HG03354 (cell line): ENCODE measurements around the gene NUDT4.
A peak's percentile ranks its signal among the peaks of the same experiment; 100 is the strongest.

Experiments used
- ATAC-seq: cut with Tn5 transposase; IDR thresholded peaks from one replicate; pipeline ENCODE4 v1.9.1; 2021; ENCODE audit warnings: mild to moderate bottlenecking; ENCODE audit not compliant: unreplicated experiment, poor library complexity, severe bottlenecking

The NUDT4 gene

DNA sequence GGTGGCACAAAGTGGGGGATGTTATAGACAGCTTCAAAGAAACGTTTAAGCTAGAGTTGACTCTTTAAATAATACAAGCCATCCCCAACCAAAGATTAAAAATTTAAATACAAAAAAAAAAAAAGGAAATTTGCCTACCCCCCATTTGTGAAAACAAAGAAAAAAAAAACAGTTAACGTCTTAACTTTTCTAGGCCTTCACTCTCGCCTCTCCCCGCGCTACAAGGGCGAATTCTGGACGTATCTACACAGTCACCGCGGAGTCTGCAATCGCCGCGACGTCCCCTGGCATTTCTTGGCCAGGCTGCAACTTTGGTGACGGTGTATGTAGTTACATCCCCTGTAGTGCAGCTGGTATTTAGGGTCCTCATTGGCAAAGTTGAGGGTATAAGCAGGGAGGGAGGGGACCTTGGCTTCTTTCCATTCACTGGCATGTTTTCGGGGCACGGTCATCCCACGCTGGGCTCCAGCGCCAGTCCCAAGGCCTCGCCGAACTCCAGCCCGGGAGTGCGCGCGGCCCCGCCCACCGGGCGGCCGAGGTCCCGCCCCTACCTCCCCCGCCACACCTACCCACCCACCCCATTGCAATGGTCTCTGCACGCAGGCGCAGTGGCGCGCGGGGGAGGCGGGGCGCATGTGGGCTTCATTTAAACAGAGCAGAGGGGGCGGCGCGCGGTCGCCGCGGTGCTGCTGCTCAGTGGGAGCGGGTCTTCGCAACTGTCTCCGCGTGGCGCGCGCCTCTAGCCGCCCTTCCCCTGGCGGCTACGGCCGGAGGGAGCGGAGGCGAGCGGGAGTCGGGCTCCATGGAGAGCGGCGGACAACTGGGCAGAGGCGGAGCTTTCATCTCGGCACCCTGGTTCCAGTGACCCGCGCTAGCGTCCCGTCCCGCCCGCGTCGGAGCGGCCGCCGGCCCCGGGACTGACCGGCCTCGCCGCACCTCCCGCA lies at the start of gene NUDT4:
Gene NUDT4, plus strand, starts transcription at position 674 of the 944 bp plus-strand sequence. CDS start 398 bp downstream, outside the sequence.
- peak; percentile 79 for ATAC-seq

DNA sequence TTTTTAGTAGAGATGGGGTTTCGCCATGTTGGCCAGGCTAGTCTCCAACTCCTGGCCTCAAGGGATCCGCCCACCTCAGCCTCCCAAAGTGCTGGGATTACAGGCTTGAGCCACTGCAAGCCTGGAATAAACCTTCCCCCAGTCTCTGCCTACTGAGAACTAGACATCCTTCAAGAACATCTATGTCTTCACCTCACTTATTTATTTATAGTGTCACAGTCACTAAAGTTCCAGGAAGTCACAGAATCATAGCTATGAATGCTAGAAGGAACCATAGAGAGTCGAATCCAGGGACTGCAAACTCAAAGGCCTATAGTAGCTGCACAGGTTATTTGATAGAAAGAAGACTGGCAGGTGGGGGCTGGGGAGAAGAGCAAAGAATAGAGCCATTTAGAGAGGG lies 44.7 kb upstream of the NUDT4 start:
- ATAC-seq, result no peak

DNA sequence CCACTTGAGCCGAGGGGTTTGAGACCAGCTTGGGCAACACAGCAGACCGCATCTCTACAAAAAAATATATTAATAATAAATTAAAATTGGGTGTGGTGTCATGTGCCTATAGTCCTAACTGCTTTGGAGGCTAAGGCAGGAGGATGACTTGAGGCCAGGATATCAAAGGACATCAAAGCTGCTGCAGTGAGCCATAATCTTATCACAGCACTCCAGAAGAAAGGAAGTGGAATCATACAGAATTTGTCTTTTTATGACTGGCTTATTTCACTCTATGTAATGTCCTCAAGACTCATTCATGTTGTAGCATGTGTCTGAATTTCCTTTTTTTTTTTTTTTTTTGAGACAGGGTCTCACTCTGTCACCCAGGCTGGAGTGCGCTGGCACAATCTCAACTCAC lies 43.9 kb upstream of the NUDT4 start:
- ATAC-seq, result no peak

DNA sequence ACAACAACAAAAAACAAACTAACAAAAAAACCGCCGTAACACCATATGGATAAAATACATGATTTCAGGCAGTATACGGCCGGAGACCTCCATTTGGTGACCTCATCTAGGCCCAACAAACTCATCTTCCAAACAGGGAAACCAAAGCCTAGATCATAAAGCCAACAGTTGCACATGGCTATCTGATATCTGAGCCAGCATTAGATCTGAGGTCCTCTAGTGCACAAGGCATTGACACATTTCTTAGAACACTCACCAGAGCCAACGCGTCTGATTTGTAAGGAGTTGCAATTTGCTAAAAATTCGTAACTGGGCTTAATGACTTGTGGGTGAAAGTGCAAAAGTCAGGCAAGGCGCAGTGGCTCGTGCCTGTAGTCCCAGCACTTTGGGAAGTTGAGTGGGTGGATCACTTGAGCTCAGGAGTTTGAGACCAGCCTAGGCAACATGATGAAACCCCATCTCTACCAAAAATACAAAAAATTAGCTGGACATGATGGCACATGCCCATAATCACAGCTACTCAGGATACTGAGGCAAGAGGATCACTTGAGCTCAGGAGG lies 42.0 kb upstream of the NUDT4 start:
- no peak for ATAC-seq

DNA sequence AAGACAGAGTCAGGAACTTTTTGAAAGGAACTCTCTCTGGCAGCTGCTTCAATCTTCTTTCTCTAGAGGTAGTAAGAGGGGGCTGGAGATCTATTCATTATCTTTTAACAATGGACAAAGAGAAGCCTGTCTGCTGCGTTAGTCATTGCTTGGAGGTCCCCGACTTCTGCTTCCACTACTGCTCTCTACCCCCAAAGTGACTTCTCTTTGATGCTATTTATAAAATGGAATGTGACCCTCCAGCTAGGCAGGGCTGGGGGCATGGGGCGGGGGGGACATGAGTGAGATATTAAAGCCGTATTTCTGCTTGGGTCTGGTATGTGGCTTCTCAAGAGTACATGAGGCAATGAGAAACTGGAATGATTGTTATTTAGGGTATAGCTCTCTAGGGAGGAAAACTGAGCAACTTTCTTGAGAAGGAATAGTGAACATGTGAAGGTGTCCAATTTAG lies 41.4 kb upstream of the NUDT4 start:
- ATAC-seq, result no peak

DNA sequence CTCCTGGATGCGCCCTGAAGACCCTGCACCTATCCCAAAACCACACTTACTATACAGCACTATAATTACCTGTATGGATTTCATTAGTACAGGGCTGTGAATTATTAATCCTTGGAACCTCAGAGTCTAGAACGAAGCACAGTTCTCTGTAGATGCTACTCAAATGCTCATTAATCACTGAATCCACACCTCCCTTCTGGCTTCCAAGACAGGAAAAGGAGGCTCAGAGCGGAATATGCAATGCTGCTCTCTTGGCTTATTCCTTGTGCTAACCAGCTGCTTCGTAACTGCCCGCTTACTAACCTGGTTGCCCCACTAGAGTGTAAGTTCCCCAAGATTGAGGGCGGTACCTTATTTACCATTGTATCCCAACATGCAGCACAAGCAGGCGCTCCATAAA lies 39.1 kb upstream of the NUDT4 start:
- ATAC-seq, result no peak

DNA sequence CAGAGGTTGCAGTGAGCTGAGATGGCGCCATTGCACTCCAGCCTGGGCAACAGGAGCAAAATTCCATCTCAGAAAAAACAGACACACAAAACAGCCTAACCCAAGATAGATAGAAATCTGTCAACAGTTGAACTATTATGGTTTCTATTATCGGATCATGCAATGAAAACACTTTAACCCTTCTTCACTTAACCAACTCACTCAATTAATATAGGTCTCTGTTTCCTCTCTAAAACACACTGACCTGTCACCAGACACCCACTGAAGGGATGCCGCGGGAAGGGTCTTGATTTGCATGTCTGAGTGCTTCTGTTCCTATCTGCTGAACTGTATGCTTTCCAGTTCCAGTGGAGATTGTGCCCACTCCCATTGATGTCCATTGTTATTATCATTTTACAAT lies 38.0 kb upstream of the NUDT4 start:
- ATAC-seq, result no peak

DNA sequence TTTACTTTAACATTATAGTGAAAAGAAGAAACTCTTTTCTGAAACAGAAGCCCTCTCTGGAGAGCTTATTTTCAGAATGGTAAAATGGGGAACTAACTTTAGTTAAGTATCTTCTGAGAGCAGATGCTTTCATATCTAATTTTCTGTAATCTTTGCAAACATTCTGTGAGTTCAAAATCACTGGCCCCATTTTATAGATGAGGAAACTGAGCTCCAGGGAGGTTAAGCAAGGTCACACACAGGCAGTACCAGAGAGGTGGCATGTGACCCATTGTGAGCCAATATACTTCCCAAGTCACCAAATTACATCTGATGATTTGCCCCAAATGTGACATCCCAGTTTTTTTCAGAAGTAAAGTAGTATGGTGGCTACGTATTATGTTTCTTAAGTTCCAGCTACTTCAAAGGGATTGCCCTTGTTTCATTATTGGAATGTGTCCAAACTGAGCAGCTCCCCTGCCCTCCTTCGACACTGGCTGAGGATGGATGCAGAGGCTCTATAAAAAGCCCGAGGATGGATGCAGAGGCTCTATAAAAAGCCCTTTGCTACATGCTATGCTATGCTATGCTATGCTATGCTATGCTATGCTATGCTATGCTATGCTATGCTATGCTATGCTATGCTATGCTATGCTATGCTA lies 36.2 kb upstream of the NUDT4 start:
- ATAC-seq, result no peak

DNA sequence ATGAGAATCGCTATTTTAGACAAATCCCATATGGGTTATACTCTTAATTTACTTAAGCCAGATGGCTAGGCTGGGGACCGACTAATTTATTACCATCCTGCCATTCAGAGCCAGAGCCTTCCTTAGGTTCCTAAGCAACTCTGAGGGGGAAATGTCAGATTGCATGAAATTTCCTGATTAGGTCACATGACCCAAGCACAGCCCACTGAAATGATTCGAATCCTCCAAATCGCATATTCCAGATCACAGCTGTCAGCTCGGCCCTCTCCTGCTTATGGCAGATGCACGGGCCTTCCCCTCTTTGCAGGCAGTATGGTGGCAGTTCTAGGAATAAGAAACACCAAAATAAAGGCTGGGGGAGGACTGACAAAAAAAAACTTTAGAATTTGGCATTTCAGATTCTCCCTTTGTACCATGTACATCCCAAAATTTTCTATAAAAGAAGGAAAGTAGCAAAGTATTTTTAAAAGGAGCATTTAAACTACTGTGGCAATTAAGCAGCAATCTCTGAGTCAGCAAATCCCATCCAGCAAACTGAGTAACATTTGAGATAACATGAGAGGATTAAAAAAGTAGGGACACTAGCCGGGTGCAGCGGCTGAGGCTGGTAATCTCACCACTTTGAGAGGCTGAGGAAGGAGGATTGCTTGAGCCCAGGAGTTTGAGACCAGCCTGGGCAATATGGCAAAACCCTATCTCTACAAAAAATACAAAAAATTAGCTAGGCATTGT lies 30.5 kb upstream of the NUDT4 start:
- ATAC-seq, result no peak

DNA sequence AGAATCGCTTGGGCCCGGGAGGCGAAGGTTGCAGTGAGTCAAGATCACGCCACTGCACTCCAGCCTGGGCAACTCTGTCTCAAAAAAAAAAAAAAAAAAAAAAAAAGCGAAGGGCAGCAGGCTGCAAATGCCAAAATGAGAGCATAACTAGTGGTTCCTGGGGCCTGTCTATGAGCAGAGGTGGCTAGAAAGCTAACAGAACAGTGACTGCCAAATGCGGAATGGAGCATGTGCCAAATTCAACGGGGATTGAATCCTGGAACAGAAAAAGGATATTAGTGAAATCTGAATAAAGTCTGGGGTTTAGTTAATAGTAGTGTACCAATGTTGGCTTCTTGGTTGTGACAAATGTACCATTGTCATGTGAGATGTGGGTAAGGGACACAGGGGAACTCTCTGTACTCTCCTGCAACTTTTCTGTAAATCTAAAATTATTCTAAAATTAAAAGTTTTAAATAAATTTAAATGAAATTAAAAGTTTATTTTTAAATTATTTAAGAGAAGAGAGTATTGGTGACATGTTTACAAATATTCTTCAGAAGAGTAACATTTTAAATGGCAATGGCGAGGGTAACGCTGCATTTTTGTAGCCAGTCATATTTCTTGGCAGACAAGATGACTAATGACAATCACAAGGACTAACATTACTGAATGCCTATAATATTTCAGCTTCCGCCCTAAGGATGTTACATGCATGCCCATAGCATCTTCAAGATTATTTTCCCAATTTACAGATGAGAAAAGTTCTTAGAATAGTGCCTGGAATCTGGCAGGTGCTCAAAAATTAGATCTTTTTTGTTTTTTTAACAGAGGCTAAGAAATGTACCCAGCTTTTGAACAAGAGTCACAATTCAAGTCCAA lies 28.9 kb upstream of the NUDT4 start:
- no peak for ATAC-seq

DNA sequence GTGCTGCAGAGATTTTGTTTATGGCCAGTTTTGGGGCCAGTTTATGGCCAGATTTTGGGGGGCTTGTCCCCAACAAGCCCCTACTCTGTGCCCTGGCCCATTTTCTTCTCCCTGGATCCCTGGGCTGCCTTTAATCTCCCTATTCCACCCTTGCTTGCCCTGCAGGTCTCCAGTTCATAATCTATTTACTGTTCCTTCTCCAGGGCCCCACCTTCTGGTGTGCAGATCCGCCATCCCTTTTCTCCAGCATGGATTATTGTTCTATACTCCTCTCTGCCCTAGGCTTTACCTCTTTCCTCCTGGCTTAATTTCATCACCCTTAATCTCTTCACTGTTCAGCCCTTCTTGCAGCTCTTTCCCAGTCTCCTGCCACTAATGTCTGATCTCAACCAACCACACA lies 26.0 kb upstream of the NUDT4 start:
- ATAC-seq, result no peak

DNA sequence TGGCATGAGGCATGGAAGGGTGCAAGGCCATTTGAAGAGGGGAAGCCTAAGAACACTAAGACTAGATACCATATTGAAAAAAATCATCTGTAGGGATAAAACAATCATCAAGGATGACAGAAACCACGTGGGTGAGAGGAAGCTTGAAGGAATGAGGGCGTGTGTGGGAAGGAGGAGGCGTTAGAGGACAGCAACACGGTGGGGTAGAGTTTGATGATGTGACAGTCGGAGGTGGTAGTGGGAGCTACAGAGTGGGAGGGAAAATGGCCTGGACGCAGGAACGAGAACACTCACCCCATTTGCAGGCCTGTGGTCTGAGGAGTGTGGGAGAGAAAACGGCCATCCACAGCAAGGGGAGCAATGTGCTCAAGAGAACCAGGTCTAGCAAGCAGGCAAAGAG lies 25.4 kb upstream of the NUDT4 start:
- no peak for ATAC-seq

DNA sequence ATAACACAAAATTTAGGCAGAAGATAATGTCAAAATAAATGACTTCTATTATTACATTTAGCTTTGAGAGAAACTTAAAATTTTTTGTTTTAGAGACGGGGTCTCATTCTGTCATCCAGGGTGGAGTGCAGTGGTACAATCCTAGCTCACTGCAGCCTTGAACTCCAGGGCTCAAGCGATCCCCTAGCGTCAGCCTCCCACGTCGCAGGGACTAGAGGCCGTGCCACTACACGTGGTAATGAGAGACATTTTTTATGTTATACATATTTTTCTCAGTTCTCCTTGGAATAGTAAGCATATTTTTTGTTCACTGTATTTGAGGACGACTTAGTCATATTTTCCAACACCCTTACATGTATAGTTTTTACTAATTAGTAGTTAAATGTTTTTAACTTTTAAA lies 21.5 kb upstream of the NUDT4 start:
- no peak for ATAC-seq

DNA sequence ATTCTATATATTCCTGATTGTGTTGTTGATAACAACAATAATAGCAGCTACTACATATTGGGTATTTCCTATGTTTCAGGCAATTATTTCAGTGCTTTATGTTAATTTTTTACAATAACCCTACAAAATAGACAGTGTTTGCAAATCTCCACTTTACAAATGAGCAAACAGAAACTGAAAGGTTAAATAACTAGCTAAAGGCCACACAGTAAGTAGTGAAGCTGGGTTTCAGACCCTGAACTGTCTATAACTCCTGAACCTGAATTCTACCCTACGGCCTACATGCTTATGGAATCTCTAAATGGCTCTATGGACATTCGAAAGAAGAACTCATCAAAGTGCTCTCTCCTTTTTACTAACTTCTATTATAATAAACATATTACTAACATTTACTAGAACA lies 19.7 kb upstream of the NUDT4 start:
- ATAC-seq, result peak; percentile 88

DNA sequence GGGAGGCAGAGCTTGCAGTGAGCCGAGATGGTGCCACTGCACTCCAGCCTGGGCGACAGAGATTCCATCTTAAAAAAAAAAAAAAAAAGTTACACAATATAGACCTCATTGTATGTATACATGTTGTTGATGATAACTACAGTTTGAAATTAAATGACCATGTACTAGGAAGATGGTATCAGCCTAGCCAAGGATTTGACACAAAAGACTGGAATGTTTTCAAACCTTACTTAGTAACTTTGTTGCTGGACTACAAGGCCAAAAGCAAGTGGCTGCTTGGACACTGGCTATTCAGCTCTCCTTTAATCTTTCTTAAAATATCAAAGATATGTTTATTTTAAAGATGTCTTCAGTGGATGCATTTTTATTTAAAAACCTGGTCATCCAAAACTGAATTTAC lies 18.9 kb upstream of the NUDT4 start:
- no peak for ATAC-seq

DNA sequence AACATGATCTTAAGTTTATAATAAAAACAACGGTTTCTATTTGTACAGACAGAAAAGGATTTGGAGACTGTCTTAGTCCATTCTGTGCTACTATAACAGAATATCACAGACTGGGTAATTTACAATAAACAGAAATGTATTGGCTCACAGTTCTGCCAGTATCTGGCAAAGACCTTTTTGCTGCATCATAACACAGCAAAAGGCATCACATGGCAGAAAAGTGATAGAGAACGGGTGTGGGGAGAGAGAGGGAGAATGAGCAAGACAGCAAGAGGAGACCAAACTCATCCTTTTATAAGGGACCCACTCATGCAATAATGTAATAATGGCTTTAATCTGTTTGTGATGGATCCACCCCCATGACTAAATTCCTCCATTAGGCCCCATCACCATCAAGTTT lies 17.0 kb upstream of the NUDT4 start:
- no peak for ATAC-seq

DNA sequence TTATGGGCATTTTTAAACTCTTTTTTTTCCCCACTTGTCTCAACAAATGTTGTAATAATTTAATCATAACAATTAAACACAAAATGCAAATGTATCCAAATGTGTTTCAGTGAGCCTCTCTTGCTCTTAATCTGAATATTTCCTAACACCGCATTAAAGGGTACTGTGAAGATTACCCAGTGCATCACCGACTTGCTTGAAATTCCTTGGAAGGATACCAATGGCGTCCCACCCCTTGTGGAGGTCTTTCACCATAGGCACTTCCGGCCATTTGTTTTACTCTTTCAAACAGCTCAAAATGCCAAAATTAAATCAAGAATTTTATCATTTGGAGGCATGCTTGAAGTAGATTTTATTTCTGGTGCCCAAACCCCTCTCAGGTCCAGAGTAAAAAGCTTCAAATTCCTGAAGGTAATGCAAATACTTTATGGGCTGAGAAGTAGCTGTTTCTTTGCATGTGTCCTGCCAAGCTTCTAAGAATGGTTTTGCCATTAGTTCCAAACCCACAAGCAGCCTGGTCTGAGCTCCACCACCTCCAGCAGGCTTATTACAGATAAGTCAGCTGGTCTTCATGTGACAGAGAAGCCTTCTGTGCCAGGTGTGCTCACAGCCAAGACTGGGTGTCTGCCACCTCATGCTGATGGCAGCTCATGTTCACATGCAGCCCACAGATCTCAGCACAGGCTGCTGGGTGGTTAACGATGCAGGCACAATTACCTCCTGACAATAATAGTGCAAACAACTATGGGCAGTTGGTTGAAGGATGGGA lies 16.4 kb upstream of the NUDT4 start:
- ATAC-seq, result no peak

DNA sequence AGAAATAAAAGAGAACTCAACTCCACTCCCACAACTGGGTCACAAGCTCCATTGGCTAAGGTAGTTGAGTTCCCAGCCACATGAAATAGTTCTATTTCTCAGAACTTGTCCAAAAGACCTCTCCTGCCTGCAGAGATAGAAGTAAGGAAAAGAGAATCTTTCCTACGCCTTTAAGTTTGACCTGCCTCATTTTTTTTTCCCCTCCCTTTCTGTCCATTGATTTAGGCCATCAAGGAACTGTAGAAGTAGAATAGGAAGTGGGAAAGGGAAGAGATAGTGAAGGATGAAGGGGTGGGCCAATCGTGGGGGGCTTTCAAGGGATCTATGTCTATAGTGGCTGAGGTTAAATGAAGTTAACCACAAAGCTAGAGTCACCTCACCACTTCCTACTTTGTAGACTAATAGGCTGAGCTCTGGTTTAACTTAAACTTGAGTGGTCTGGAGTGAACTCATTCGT lies 13.9 kb upstream of the NUDT4 start:
- ATAC-seq, result peak; percentile 83
